Measurements from ENCODE around the gene NRARP. TPM values are rescaled to one million over a fixed set of nuclear protein-coding genes. Genes with fewer than 3 reads are reported as not detected.
A peak's percentile ranks its signal among the peaks of the same experiment; 100 is the strongest.

The NRARP gene
- total RNA-seq, 1 donor from 2014 or later, result 51.7 TPM

- no peak for DNase-seq (ENCODE audit: low spot score in 2 of 2)
- Histone ChIP-seq H3K27ac (peak overlapping the region in 1 of 2 donors; percentile 81), H3K36me3 (peaks cover 12 to 28% of the 10 kb centered on the region in 2 donors), H3K4me3 (peak overlapping the region; percentile 55 to 63), H3K9me3 (no peaks in the 10 kb centered on the region), H3K4me1 (peaks cover 4 to 12% of the 10 kb centered on the region in 2 donors), H3K27me3 (no peaks in the 10 kb centered on the region)
- intact Hi-C loops (cut with DNase I), result no loop called here
- TF ChIP-seq CTCF (IDR thresholded peaks at IDR 0.05), result no peak
Observed at GRCh38 chr9:137278721-137279711, 23.1 kb downstream of the NRARP start.

- H3K4me3 ChIP-seq, result peak overlapping the region; percentile 55 to 63
- no peak for TF ChIP-seq CTCF (IDR thresholded peaks at IDR 0.05)
- intact Hi-C loops (cut with DNase I), result no loop called here
- peak overlapping the region; percentile 79 to 81 for H3K27ac ChIP-seq
- H3K9me3 ChIP-seq, result no peaks in the 10 kb centered on the region
- H3K27me3 ChIP-seq, result no peaks in the 10 kb centered on the region
- H3K36me3 ChIP-seq, result peaks cover 15 to 31% of the 10 kb centered on the region in 2 donors
- no peak for DNase-seq (ENCODE audit: low spot score in 2 of 2)
- peaks cover 4 to 12% of the 10 kb centered on the region in 2 donors for H3K4me1 ChIP-seq
Observed at GRCh38 chr9:137278061-137278701, 23.9 kb downstream of the NRARP start.

- peak in 1 of 3 experiments; percentile 17 for TF ChIP-seq CTCF (IDR thresholded peaks at IDR 0.05)
- peaks cover 4 to 12% of the 10 kb centered on the region in 2 donors for H3K4me1 ChIP-seq
- H3K27me3 ChIP-seq, result no peaks in the 10 kb centered on the region
- peak; percentile 63 to 91 for DNase-seq (ENCODE audit: low spot score in 2 of 2)
- peaks cover 22 to 38% of the 10 kb centered on the region in 2 donors for H3K36me3 ChIP-seq
- H3K27ac ChIP-seq, result peak within 1 kb of the TSS; percentile 79 to 81
- intact Hi-C loops (cut with DNase I), result loop anchor here (2.0 kb wide), 1 partner anchor 23 kb away; the partner anchor contains the start of gene NELFB
- no peaks in the 10 kb centered on the region for H3K9me3 ChIP-seq
- H3K4me3 ChIP-seq, result peak within 1 kb of the TSS; percentile 55 to 63
Observed at GRCh38 chr9:137277329-137278041, 24.6 kb downstream of the NRARP start, which contains the start of gene TOR4A. Gene TOR4A, plus strand, starts transcription at chr9:137277726. Its CDS starts 964 bp downstream, at chr9:137278690.

- no peak for TF ChIP-seq CTCF (IDR thresholded peaks at IDR 0.05)
- intact Hi-C loops (cut with DNase I), result loop anchor here (2.0 kb wide), 1 partner anchor 22 kb away; the partner anchor contains the start of gene NELFB
- DNase-seq (ENCODE audit: low spot score in 2 of 2), result peak; percentile 33 to 85
- Histone ChIP-seq H3K36me3 (peaks cover 28 to 43% of the 10 kb centered on the region in 2 donors), H3K9me3 (no peaks in the 10 kb centered on the region), H3K27ac (peak overlapping the region; percentile 79 to 81), H3K27me3 (no peaks in the 10 kb centered on the region), H3K4me1 (peaks cover 4 to 16% of the 10 kb centered on the region in 2 donors), H3K4me3 (peak overlapping the region; percentile 55 to 63)
Observed at GRCh38 chr9:137276473-137277328, 25.4 kb downstream of the NRARP start.

Data from ascending aorta (tissue), 2 donors.